ENCODE results near the gene SUV39H2. TPM values are rescaled to one million over a fixed set of nuclear protein-coding genes. Genes with fewer than 3 reads are reported as not detected.

Gene SUV39H2, protein sequence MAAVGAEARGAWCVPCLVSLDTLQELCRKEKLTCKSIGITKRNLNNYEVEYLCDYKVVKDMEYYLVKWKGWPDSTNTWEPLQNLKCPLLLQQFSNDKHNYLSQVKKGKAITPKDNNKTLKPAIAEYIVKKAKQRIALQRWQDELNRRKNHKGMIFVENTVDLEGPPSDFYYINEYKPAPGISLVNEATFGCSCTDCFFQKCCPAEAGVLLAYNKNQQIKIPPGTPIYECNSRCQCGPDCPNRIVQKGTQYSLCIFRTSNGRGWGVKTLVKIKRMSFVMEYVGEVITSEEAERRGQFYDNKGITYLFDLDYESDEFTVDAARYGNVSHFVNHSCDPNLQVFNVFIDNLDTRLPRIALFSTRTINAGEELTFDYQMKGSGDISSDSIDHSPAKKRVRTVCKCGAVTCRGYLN
- total RNA-seq: 1 to 10 TPM; 5.4 to 9.3 (median 7.3) TPM
- long read RNA-seq, donor 1, partial matches to known transcripts: 1 of 5 reads
- long read RNA-seq, donor 1, other reads (novel, unspliced or antisense): 0 of 5 reads
- long read RNA-seq, donor 2, partial matches to known transcripts: 0 of 4 reads
- long read RNA-seq, donor 2, other reads (novel, unspliced or antisense): 2 of 4 reads

GRCh38 chr10:14878266-14879123 is at the start of gene SUV39H2:
Gene SUV39H2 (plus strand): TSS chr10:14878866. CDS start chr10:14878889, 23 bp downstream.
- intact Hi-C loops (cut with DNase I, micrococcal nuclease): no loop called here
- H3K9me3 ChIP-seq: no peaks in the 10 kb centered on the region
- no peak for TF ChIP-seq CTCF (IDR thresholded peaks at IDR 0.05)
- DNase-seq: peak; percentile 95 to 98 (median 96)
- peaks cover 16% of the 10 kb centered on the region for H3K4me1 ChIP-seq (ENCODE audit: low read depth)
- peaks cover 4% of the 10 kb centered on the region for H3K36me3 ChIP-seq (ENCODE audit: low read depth)
- H3K4me3 ChIP-seq: peak within 1 kb of the TSS; percentile 91
- ATAC-seq: peak; percentile 97

DNA sequence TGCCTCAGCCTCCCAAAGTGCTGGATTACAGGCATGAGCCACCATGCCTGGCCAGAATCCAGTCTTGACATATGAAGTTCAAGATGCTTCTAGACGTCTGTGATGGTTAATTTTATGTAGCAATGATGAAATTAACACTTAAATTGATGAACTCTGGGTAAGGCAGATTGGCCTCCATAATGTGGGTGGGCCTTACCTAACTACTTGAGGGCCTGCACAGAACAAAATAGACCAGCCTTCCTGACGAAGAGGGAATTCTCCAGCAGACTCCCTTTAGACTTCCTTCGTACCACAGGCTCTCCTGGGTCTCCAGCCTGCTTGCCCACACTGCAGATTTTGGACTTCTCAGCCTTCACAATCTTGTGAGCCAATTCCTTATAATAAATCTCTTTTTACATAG is 45.6 kb upstream of the SUV39H2 start:
- DNase-seq (no peak), ATAC-seq (no peak)
- no peak for TF ChIP-seq CTCF (IDR thresholded peaks at IDR 0.05)
- Histone ChIP-seq H3K9me3 (no peaks in the 10 kb centered on the region), H3K36me3 (ENCODE audit: low read depth) (no peaks in the 10 kb centered on the region), H3K4me1 (ENCODE audit: low read depth) (no peaks in the 10 kb centered on the region), H3K4me3 (no peak overlapping the region)
- intact Hi-C loops (cut with DNase I, micrococcal nuclease): no loop called here

DNA sequence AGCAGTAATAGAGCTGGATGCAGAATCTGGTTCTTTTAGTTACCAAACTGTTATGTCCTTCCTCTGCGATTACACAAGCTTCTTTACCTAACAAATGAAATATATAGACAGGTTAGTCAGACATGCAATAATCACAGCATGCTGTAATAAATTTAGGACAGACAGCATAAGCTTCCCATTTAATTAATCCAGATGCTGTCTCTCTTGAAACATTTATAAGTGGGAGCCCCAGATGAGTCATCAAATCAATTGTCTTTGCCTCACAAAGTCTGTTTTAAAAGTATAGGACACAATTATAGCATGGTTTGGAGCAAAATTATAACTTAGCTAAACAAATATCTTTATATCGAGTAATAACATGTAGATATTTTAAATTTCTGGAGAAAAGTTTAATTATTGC is 42.5 kb upstream of the SUV39H2 start:
- no peak for ATAC-seq
- Histone ChIP-seq H3K36me3 (ENCODE audit: low read depth) (no peaks in the 10 kb centered on the region), H3K4me1 (ENCODE audit: low read depth) (peaks cover 9% of the 10 kb centered on the region), H3K4me3 (no peak overlapping the region), H3K9me3 (no peaks in the 10 kb centered on the region)
- no peak for TF ChIP-seq CTCF (IDR thresholded peaks at IDR 0.05)
- no peak for DNase-seq
- intact Hi-C loops (cut with DNase I, micrococcal nuclease): no loop called here

GRCh38 chr10:14837003-14837756 is 41.5 kb upstream of the SUV39H2 start:
- intact Hi-C loops (cut with DNase I, micrococcal nuclease): no loop called here
- no peaks in the 10 kb centered on the region for H3K9me3 ChIP-seq
- DNase-seq: no peak
- ATAC-seq: no peak
- H3K36me3 ChIP-seq (ENCODE audit: low read depth): no peaks in the 10 kb centered on the region
- TF ChIP-seq CTCF (IDR thresholded peaks at IDR 0.05): no peak
- H3K4me3 ChIP-seq: peak overlapping the region; percentile 91
- peaks cover 9% of the 10 kb centered on the region for H3K4me1 ChIP-seq (ENCODE audit: low read depth)

All from mucosa of descending colon (tissue), 3 donors.